GM20000 (cell line): ENCODE results near the gene SRP72.
"Not testable (repeated sequence)": the region's sequence is repeated elsewhere in the genome, so short reads cannot be mapped to it uniquely, and the experiment has no call there.

Experiments
- DNase-seq: peaks from one replicate; pipeline ENCODE4 v3.0.0; 2012; ENCODE audit warnings: low spot score
- CTCF ChIP-seq: IDR thresholded peaks from 2 replicates; pipeline ENCODE4 v1.5.1; 2012; ENCODE audit warnings: mild to moderate bottlenecking, control low read depth; ENCODE audit errors: extremely low read depth, missing control alignments

Gene SRP72

GRCh38 chr4:56448301-56448700 lies 19.1 kb upstream of the SRP72 start:
- DNase-seq: no peak
- TF ChIP-seq CTCF: no peak

GRCh38 chr4:56449475-56449874 lies 17.9 kb upstream of the SRP72 start:
- DNase-seq: not testable (repeated sequence)

- no peak for TF ChIP-seq CTCF
Measured at GRCh38 chr4:56450342-56450741, 17.1 kb upstream of the SRP72 start.

GRCh38 chr4:56460085-56460484 lies 7.3 kb upstream of the SRP72 start:
- no peak for DNase-seq
- no peak for TF ChIP-seq CTCF

More at GRCh38 chr4:56450342-56450741, 17.1 kb upstream of the SRP72 start:
- DNase-seq: no peak

GRCh38 chr4:56462157-56462556 lies 5.3 kb upstream of the SRP72 start:
- no peak for TF ChIP-seq CTCF

GRCh38 chr4:56463711-56464110 lies 3.7 kb upstream of the SRP72 start:
- no peak for DNase-seq
- no peak for TF ChIP-seq CTCF

More at GRCh38 chr4:56462157-56462556, 5.3 kb upstream of the SRP72 start:
- DNase-seq: no peak

- DNase-seq: no peak
- TF ChIP-seq CTCF: no peak
Measured at GRCh38 chr4:56464581-56464980, 2.8 kb upstream of the SRP72 start.

DNA sequence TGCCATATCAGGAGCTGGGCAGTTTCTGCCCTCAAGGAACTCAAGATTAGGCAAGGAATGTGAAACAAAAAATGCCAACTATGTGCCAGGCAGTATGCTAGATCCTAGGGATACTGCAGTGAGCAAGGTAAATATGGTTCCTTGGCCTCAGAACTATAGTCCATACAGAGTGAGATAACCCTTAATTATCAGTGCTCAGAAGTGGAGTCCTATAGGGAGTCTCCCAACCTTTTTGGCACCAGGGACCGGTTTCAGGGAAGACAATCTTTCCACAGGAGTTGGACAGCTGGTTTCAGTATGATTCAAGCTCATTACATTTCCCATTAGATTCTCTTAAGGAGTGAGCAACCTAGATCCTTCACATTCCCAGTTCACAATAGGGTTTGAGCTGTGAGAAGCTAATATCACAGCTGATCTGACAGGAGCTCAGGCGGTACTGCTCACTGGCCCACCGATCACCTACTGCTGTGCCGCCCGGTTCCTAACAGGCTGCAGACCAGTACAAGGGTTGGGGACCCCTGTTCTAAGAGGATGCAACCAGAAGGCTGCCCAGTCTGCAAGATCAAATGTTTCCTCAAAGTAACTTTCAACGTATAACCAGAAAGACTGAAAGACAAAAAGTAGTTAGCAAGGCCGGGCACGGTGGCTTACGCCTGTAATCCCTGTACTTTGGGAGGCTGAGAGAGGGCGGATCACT lies 1.7 kb upstream of the SRP72 start:
- no peak for DNase-seq
- no peak for TF ChIP-seq CTCF

- peak; percentile 38 for DNase-seq
Measured at GRCh38 chr4:56466296-56466761, 1.1 kb upstream of the SRP72 start.
